Fibroblast of pulmonary artery (primary cell): ENCODE results near the gene SALL1.

Source experiments
- DNase-seq: peaks from one replicate; pipeline ENCODE4 v3.0.0-alpha.2; 2010; ENCODE audit warnings: low read depth
- H3K4me3 ChIP-seq: replicated peaks from 2 replicates; pipeline ENCODE4 v1.5.1; 2011; ENCODE audit warnings: low read depth, mild to moderate bottlenecking, control low read depth, low read length, moderate library complexity
- TF ChIP-seq, protein P1 (sequence below): IDR thresholded peaks from 2 replicates; pipeline ENCODE4 v1.5.1; 2011; ENCODE audit warnings: mild to moderate bottlenecking, control low read depth, low read length, inconsistent platforms; ENCODE audit errors: missing control alignments

Gene SALL1

DNA sequence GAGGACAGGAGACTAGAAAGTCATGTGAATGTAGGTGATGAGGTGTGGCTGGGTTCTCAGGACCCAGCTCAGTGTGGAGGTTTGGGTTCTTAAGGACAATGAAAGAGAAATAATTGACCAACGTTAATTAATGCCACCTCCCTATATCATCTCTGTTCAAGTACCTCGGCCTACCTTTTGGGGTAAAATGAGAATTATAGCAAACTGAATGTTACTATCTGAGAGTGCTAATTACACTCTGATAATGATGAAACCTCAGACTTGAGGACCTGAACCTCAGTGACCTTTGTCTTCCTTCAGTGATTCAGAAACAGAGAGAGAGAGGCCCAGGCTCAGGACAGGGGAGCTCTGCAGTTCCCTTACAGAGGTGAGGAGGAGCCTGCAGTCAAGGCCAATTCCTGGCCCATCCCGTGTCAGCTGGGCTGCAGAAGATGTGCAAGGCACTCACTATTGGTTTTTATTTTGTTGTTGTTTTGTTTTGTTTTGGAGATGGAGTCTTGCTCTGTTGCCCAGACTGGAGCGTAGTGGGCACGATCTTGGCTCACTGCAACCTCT lies 57.3 kb downstream of the SALL1 start:
- no peak overlapping the region for H3K4me3 ChIP-seq
- TF ChIP-seq, protein P1, sequence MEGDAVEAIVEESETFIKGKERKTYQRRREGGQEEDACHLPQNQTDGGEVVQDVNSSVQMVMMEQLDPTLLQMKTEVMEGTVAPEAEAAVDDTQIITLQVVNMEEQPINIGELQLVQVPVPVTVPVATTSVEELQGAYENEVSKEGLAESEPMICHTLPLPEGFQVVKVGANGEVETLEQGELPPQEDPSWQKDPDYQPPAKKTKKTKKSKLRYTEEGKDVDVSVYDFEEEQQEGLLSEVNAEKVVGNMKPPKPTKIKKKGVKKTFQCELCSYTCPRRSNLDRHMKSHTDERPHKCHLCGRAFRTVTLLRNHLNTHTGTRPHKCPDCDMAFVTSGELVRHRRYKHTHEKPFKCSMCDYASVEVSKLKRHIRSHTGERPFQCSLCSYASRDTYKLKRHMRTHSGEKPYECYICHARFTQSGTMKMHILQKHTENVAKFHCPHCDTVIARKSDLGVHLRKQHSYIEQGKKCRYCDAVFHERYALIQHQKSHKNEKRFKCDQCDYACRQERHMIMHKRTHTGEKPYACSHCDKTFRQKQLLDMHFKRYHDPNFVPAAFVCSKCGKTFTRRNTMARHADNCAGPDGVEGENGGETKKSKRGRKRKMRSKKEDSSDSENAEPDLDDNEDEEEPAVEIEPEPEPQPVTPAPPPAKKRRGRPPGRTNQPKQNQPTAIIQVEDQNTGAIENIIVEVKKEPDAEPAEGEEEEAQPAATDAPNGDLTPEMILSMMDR, result no peak
- DNase-seq, result no peak
